ENCODE data around the gene FXYD6.

DNA sequence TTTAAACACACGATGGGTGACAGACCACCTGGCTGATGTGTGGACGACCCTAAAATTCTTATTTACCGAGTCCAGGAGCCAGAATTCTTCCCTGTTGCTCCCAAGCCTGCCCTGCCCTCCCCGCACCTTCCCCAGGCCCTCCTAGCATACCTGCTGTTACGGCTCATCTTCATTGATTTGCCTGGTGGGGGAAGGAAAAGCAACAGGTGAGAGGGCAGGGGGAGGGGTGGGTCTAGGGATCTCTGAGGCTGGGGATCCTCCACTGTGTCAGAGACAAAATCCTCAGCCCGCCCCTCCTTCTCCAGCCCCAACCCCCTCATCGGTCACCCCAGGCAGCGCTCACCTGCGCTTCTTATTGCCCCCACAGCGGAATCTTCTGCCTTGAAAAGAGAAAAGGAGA lies 55.9 kb downstream of the FXYD6 start:
- TF ChIP-seq, protein P1, sequence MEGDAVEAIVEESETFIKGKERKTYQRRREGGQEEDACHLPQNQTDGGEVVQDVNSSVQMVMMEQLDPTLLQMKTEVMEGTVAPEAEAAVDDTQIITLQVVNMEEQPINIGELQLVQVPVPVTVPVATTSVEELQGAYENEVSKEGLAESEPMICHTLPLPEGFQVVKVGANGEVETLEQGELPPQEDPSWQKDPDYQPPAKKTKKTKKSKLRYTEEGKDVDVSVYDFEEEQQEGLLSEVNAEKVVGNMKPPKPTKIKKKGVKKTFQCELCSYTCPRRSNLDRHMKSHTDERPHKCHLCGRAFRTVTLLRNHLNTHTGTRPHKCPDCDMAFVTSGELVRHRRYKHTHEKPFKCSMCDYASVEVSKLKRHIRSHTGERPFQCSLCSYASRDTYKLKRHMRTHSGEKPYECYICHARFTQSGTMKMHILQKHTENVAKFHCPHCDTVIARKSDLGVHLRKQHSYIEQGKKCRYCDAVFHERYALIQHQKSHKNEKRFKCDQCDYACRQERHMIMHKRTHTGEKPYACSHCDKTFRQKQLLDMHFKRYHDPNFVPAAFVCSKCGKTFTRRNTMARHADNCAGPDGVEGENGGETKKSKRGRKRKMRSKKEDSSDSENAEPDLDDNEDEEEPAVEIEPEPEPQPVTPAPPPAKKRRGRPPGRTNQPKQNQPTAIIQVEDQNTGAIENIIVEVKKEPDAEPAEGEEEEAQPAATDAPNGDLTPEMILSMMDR (IDR thresholded peaks at IDR 0.05) = no peak
- no peak for TF ChIP-seq JUNB (IDR thresholded peaks at IDR 0.05)
- no peak for TF ChIP-seq JUN (IDR thresholded peaks at IDR 0.05)
- TF ChIP-seq, protein P2, sequence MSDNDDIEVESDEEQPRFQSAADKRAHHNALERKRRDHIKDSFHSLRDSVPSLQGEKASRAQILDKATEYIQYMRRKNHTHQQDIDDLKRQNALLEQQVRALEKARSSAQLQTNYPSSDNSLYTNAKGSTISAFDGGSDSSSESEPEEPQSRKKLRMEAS (IDR thresholded peaks at IDR 0.05) = no peak
- no peak for TF ChIP-seq RCOR1 (IDR thresholded peaks at IDR 0.05; ENCODE audit: low read depth, low read length)
- no peak for TF ChIP-seq EP300 (IDR thresholded peaks at IDR 0.05)
- no peak for TF ChIP-seq RFX5 (IDR thresholded peaks at IDR 0.05)
- no peak for TF ChIP-seq MAZ (IDR thresholded peaks at IDR 0.05; ENCODE audit: borderline replicate concordance, low read depth, low read length)
- no peak for TF ChIP-seq FOSL2 (IDR thresholded peaks at IDR 0.05)
- TF ChIP-seq FOSL2 (CRISPR knock-in tag; IDR thresholded peaks at IDR 0.05) = no peak
- no peak for TF ChIP-seq POLR2A (IDR thresholded peaks at IDR 0.05; ENCODE audit: low read length)
- no peak for TF ChIP-seq CEBPB (IDR thresholded peaks at IDR 0.05)
- no peak for TF ChIP-seq TP53 (CRISPR knock-in tag; IDR thresholded peaks at IDR 0.05)
- no peak for TF ChIP-seq ZFP36 (IDR thresholded peaks at IDR 0.05; ENCODE audit: borderline replicate concordance, partially characterized antibody)
- no peak for TF ChIP-seq CHD2 (IDR thresholded peaks at IDR 0.05; ENCODE audit: low read length, partially characterized antibody)
